HepG2 (cell line): Measurements from ENCODE around the gene SMOC1. TPM values are rescaled to one million over a fixed set of nuclear protein-coding genes. Genes with fewer than 3 reads are reported as not detected.

Source experiments
- ATAC-seq: fragments of 200-7000 bp; cut with Tn5 transposase; 3 replicates; pipeline ENCODE4 v1.9.1; 2020; ENCODE audit warnings: mild to moderate bottlenecking, moderate library complexity
- BruUV-seq: library from RNA; stranded (reverse); fragments of 400-500 nt; replicated peaks from 2 replicates; lab custom pipeline; 2021; lab: Mats Ljungman, UMichigan
- CTCF ChIA-PET: fragments of 300-600 bp; formaldehyde crosslinking; extraction: SDS; loops from one replicate; lab custom pipeline; 2021; ENCODE audit warnings: low total read pairs, inconsistent platforms, low intra/inter-chr PET ratio; lab: Yijun Ruan, JAX
- POLR2A ChIA-PET: fragments of 350-600 bp; sonication (Branson Sonifier 250); formaldehyde crosslinking; loops from one replicate; lab custom pipeline; 2020; ENCODE audit warnings: antibody characterized with exemption, inconsistent platforms; lab: Yijun Ruan, JAX
- DNase-seq: peaks from one replicate; pipeline ENCODE4 v3.0.0-alpha.2; 2015; ENCODE audit warnings: low spot score
- FAIRE-seq: peaks from 3 replicates; lab custom pipeline; 2011; peaks lifted over from hg19 to GRCh38; lab: Jason Lieb, UNC
- H2AFZ ChIP-seq: one replicate; pipeline ENCODE4 v1.6.1; 2011; ENCODE audit warnings: low read length, inconsistent platforms
- H3K27ac ChIP-seq: fragments of 300-600 bp; 3 replicates; pipeline ENCODE4 v1.8.0; 2011; ENCODE audit warnings: mixed run types, mild to moderate bottlenecking, mixed read lengths, low read length, inconsistent platforms; ENCODE audit not compliant: insufficient read depth; ENCODE audit errors: extremely low read length
- H3K27me3 ChIP-seq, 2 experiments: fragments of 200-600 bp in 1 of 2; 2 replicates in 1 of 2; 3 replicates in 1 of 2; pipeline versions ENCODE4 v1.6.0 to v1.8.0; 2011; ENCODE audit warnings: low read length in 2 of 2, mild to moderate bottlenecking in 2 of 2, moderate library complexity in 2 of 2, inconsistent platforms in 1 of 2; ENCODE audit not compliant: insufficient read depth in 2 of 2, control insufficient read depth in 1 of 2
- H3K36me3 ChIP-seq, 2 experiments: fragments of 200-600 bp in 1 of 2; replicated peaks in 1 of 2; 2 replicates in 1 of 2; 3 replicates in 1 of 2; pipeline versions ENCODE4 v1.5.1 to v1.8.0; 2011; ENCODE audit warnings: low read length in 2 of 2, inconsistent platforms in 1 of 2; ENCODE audit not compliant: insufficient read depth in 2 of 2, control insufficient read depth in 1 of 2
- H3K4me1 ChIP-seq: 2 replicates; pipeline ENCODE4 v1.5.1; 2012; ENCODE audit warnings: low read length, inconsistent platforms; ENCODE audit not compliant: insufficient read depth
- H3K4me2 ChIP-seq: 2 replicates; pipeline ENCODE4 v1.6.0; 2011; ENCODE audit warnings: low read depth, low read length, inconsistent platforms
- H3K4me3 ChIP-seq, 3 experiments: fragments of 200-600 bp in 1 of 3; sonication (generic), shearing (Covaris generic) in 1 of 3; replicated peaks in 1 of 3; 2 replicates each; pipeline ENCODE4 v1.5.1; 2011 to 2016; ENCODE audit warnings: low read length in 3 of 3, inconsistent platforms in 2 of 3, low read depth in 2 of 3, mild to moderate bottlenecking in 2 of 3, control low read depth in 1 of 3, mixed read lengths in 1 of 3; ENCODE audit not compliant: insufficient read depth in 1 of 3
- H3K79me2 ChIP-seq: one replicate; pipeline ENCODE4 v1.6.1; 2011; ENCODE audit warnings: low read length, inconsistent platforms; ENCODE audit not compliant: insufficient read depth
- H3K9ac ChIP-seq: 2 replicates; pipeline ENCODE4 v1.6.0; 2011; ENCODE audit warnings: mild to moderate bottlenecking, low read depth, low read length, inconsistent platforms; ENCODE audit not compliant: insufficient read depth
- H3K9me3 ChIP-seq: 2 replicates; pipeline ENCODE4 v1.5.1; 2012; ENCODE audit warnings: mild to moderate bottlenecking, low read length
- H4K20me1 ChIP-seq: 2 replicates; pipeline ENCODE4 v1.6.0; 2011; ENCODE audit warnings: inconsistent platforms, mild to moderate bottlenecking, low read length, moderate library complexity; ENCODE audit not compliant: insufficient read depth
- ELF3 ChIP-seq: IDR thresholded peaks from 2 replicates; pipeline ENCODE4 v1.6.1; 2016; ENCODE audit warnings: missing genetic modification reagents, missing compliant biosample characterization
- HMGXB3 ChIP-seq: sonication (generic); formaldehyde crosslinking; IDR thresholded peaks from 2 replicates; pipeline ENCODE4 v1.4.0; 2020; ENCODE audit warnings: missing genetic modification reagents, borderline replicate concordance
- HOMEZ ChIP-seq: IDR thresholded peaks from 2 replicates; pipeline ENCODE4 v1.6.1; 2016; ENCODE audit warnings: low read depth
- NRL ChIP-seq: sonication (generic); formaldehyde crosslinking; IDR thresholded peaks from 2 replicates; pipeline ENCODE4 v1.5.0; 2020; ENCODE audit warnings: missing genetic modification reagents, mild to moderate bottlenecking, moderate library complexity, borderline replicate concordance
- PLSCR1 ChIP-seq: sonication (generic); formaldehyde crosslinking; IDR thresholded peaks from 2 replicates; pipeline ENCODE4 v1.5.0; 2020; ENCODE audit warnings: missing genetic modification reagents, mild to moderate bottlenecking, borderline replicate concordance
- POLR2G ChIP-seq: fragments of 200-400 bp; formaldehyde crosslinking; IDR thresholded peaks from 2 replicates; pipeline ENCODE4 v1.6.1; 2018; ENCODE audit warnings: mild to moderate bottlenecking, low read depth, low read length, moderate library complexity
- SSRP1 ChIP-seq: IDR thresholded peaks from 2 replicates; pipeline ENCODE4 v1.6.1; 2016; ENCODE audit warnings: control low read depth
- TOE1 ChIP-seq: sonication (generic); formaldehyde crosslinking; IDR thresholded peaks from 2 replicates; pipeline ENCODE4 v1.4.0; 2020; ENCODE audit warnings: mild to moderate bottlenecking, missing genetic modification reagents
- ZFP90 ChIP-seq: sonication (generic); formaldehyde crosslinking; IDR thresholded peaks from 2 replicates; pipeline ENCODE4 v1.8.0; 2022; ENCODE audit warnings: missing genetic modification reagents, mild to moderate bottlenecking, inconsistent platforms, borderline replicate concordance
- ZNF234 ChIP-seq: sonication (generic); formaldehyde crosslinking; conservative IDR thresholded peaks from 2 replicates; pipeline ENCODE4 v1.5.1; 2020; ENCODE audit warnings: mild to moderate bottlenecking, missing genetic modification reagents
- ZNF280B ChIP-seq: sonication (generic); formaldehyde crosslinking; IDR thresholded peaks from 2 replicates; pipeline ENCODE4 v1.5.0; 2020; ENCODE audit warnings: missing genetic modification reagents, mild to moderate bottlenecking, borderline replicate concordance
- ZNF569 ChIP-seq: sonication (generic); formaldehyde crosslinking; IDR thresholded peaks from 2 replicates; pipeline ENCODE4 v1.5.0; 2020; ENCODE audit warnings: mild to moderate bottlenecking, missing genetic modification reagents, moderate library complexity, borderline replicate concordance
- ZNF670 ChIP-seq: sonication (generic); formaldehyde crosslinking; IDR thresholded peaks from 2 replicates; pipeline ENCODE4 v1.8.0; 2022; ENCODE audit warnings: mild to moderate bottlenecking, missing genetic modification reagents, borderline replicate concordance
- WGBS: methylation state at CpG from one replicate; pipeline ENCODE4 v1.1.6; 2017; ENCODE audit warnings: low lambda C conversion rate; 5-methylcytosine and 5-hydroxymethylcytosine counted together
- in situ Hi-C: cut with HindIII; loops from 2 replicates; pipeline ENCODE4 v1.10.0; 2017; ENCODE audit warnings: low pct_unique_long_range_greater_than_20kb; ENCODE audit not compliant: extremely low pct_ligation_motif_present
- intact Hi-C: fragments of 100-400 bp; cut with micrococcal nuclease; formaldehyde crosslinking; loops from one replicate; pipeline ENCODE4 v1.10.0; 2022; ENCODE audit not compliant: unreplicated experiment
- polyA plus RNA-seq, 8 experiments: library from polyadenylated mRNA; depleted of rRNA in 3 of 8; stranded (reverse) in 7 of 8; unstranded in 1 of 8; fragments of >200 nt; fragmentation: Illumina TruSeq in 4 of 8; extraction: Trizol in 4 of 8; gene quantifications; 2 replicates each; pipeline versions ENCODE4 v1.2.1 to v1.2.3, GENCODE V29; 2011 to 2016; ENCODE audit warnings: low read depth in 4 of 8, missing spikeins in 1 of 8, mixed read lengths in 1 of 8; ENCODE audit not compliant: insufficient read depth in 1 of 8
- total RNA-seq, 5 experiments: library from RNA; depleted of rRNA; stranded (reverse); fragments of >200 nt; fragmentation: Illumina TruSeq; extraction: Trizol; gene quantifications; 2 replicates each; pipeline ENCODE4 v1.2.3, GENCODE V29; 2016; ENCODE audit warnings: low read depth in 1 of 5
- TF ChIP-seq, protein P1 (sequence below): sonication (generic); formaldehyde crosslinking; conservative IDR thresholded peaks from 2 replicates; pipeline ENCODE4 v1.8.0; 2022; ENCODE audit warnings: mild to moderate bottlenecking, moderate library complexity, missing genetic modification reagents

The SMOC1 gene
- total and polyA plus RNA-seq, 2 of the 13 experiments (the other 11 are each of a cell fraction or from before 2014, with no cell fraction given), result 17.8 to 35.6 TPM

- no peak overlapping the region for H2AFZ ChIP-seq
- H3K9me3 ChIP-seq, result no peaks in the 10 kb centered on the region
- POLR2A ChIA-PET, result interaction anchor here (0.6 kb wide), 1 partner anchor 190 kb away, joined by 4 read pairs; no protein-coding TSS in a partner anchor
- CTCF ChIA-PET, result no interaction called here
- peaks cover 7% of the 10 kb centered on the region for H3K4me1 ChIP-seq
- H3K79me2 ChIP-seq, result peaks cover 8% of the 10 kb centered on the region
- DNase-seq (no peak), FAIRE-seq (no peak), ATAC-seq (no peak)
- H3K36me3 ChIP-seq, result no peaks in the 10 kb centered on the region
- no peak overlapping the region for H3K4me3 ChIP-seq
- BruUV-seq, result no TSS peak
- H3K9ac ChIP-seq, result no peak overlapping the region
- no peaks in the 10 kb centered on the region for H3K27me3 ChIP-seq
- intact Hi-C loops (no loop called here), in situ Hi-C loops (no loop called here)
- H3K27ac ChIP-seq, result no peak overlapping the region
- no peaks in the 10 kb centered on the region for H4K20me1 ChIP-seq
- H3K4me2 ChIP-seq, result no peak overlapping the region
- WGBS, result 90% methylated on average over 6 of the region's 6 CpGs
- TF ChIP-seq HOMEZ (CRISPR knock-in tag) (no peak), ZNF670 (CRISPR knock-in tag) (no peak), ZNF234 (CRISPR knock-in tag) (no peak), POLR2G (no peak), ZFP90 (CRISPR knock-in tag) (no peak), PLSCR1 (CRISPR knock-in tag) (no peak), ZNF569 (CRISPR knock-in tag) (no peak), NRL (CRISPR knock-in tag) (no peak), HMGXB3 (no peak), TOE1 (CRISPR knock-in tag) (no peak), SSRP1 (CRISPR knock-in tag) (no peak), ZNF280B (CRISPR knock-in tag) (no peak), ELF3 (CRISPR knock-in tag) (no peak)
- TF ChIP-seq, protein P1, sequence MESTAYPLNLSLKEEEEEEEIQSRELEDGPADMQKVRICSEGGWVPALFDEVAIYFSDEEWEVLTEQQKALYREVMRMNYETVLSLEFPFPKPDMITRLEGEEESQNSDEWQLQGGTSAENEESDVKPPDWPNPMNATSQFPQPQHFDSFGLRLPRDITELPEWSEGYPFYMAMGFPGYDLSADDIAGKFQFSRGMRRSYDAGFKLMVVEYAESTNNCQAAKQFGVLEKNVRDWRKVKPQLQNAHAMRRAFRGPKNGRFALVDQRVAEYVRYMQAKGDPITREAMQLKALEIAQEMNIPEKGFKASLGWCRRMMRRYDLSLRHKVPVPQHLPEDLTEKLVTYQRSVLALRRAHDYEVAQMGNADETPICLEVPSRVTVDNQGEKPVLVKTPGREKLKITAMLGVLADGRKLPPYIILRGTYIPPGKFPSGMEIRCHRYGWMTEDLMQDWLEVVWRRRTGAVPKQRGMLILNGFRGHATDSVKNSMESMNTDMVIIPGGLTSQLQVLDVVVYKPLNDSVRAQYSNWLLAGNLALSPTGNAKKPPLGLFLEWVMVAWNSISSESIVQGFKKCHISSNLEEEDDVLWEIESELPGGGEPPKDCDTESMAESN, result no peak
These were observed 43.0 kb downstream of the SMOC1 start for GRCh38 chr14:69922198-69922597.
